Transverse colon (tissue), 4 donors: ENCODE data around the gene ABCA4. TPM values are rescaled to one million over a fixed set of nuclear protein-coding genes. Genes with fewer than 3 reads are reported as not detected.

Experiments used
- DNase-seq: peaks from one replicate; pipeline ENCODE4 v3.0.0-alpha.2; 2019
- H3K27ac ChIP-seq, 4 donors: fragments of 200-600 bp; sonication (generic); 2 replicates each; pipeline ENCODE4 v1.5.1; 2016 to 2018; ENCODE audit warnings: inconsistent platforms in 4 of 4
- H3K27me3 ChIP-seq: fragments of 200-600 bp; sonication (generic); 2 replicates; pipeline ENCODE4 v1.5.1; 2017; ENCODE audit warnings: inconsistent platforms
- H3K36me3 ChIP-seq, 4 donors: fragments of 200-600 bp; sonication (generic); 2 replicates each; pipeline ENCODE4 v1.5.1; 2017 to 2019; ENCODE audit warnings: inconsistent platforms in 4 of 4
- H3K4me1 ChIP-seq, 4 donors: fragments of 200-600 bp; sonication (generic); 2 replicates each; pipeline ENCODE4 v1.5.1; 2017 to 2020; ENCODE audit warnings: inconsistent platforms in 4 of 4
- H3K4me3 ChIP-seq, 4 donors: fragments of 200-600 bp; sonication (generic); 1 replicate in 1 of 4; 2 replicates in 3 of 4; pipeline versions ENCODE4 v1.5.1 to v1.6.1; 2017 to 2019; ENCODE audit warnings: inconsistent platforms in 4 of 4
- H3K9me3 ChIP-seq, 2 donors: fragments of 200-600 bp; sonication (generic); 2 replicates each; pipeline ENCODE4 v1.5.1; 2017 to 2019; ENCODE audit warnings: inconsistent platforms in 2 of 2
- CTCF ChIP-seq, 5 experiments: fragments of 200-600 bp in 3 of 5; fragments of 450-650 bp in 2 of 5; sonication (generic) in 3 of 5; IDR thresholded peaks; 1 replicate in 2 of 5; 2 replicates in 3 of 5; pipeline ENCODE4 v1.5.1; 2016 to 2017; ENCODE audit warnings: antibody characterized with exemption in 5 of 5, inconsistent platforms in 3 of 5, mild to moderate bottlenecking in 2 of 5, moderate library complexity in 1 of 5
- EP300 ChIP-seq: sonication (generic); formaldehyde crosslinking; IDR thresholded peaks from one replicate; pipeline ENCODE4 v1.6.1; 2017; ENCODE audit warnings: antibody characterized with exemption, low read depth
- POLR2A ChIP-seq: fragments of 450-650 bp; IDR thresholded peaks from one replicate; pipeline ENCODE4 v1.6.1; 2016; ENCODE audit warnings: antibody characterized with exemption, mild to moderate bottlenecking, moderate library complexity
- POLR2AphosphoS5 ChIP-seq, 3 donors: sonication (generic); formaldehyde crosslinking; IDR thresholded peaks; one replicate each; pipeline ENCODE4 v1.6.1; 2016; ENCODE audit warnings: antibody characterized with exemption in 3 of 3
- WGBS, 2 donors: methylation state at CpG; one replicate each; pipeline ENCODE4 v1.1.5; 2018; ENCODE audit warnings: low coverage in 1 of 2; 5-methylcytosine and 5-hydroxymethylcytosine counted together
- in situ Hi-C, 4 donors: fragments of 200-750 bp; cut with MboI; loops; one replicate each; pipeline versions ENCODE4 v1.15.0 to v1.15.1; 2017; ENCODE audit warnings: low sequenced_read_pairs in 3 of 4, low pct_ligation_motif_present in 1 of 4, low pct_unique_long_range_greater_than_20kb in 1 of 4
- intact Hi-C: fragments of 100-400 bp; cut with DNase I; formaldehyde crosslinking; loops from one replicate; pipeline ENCODE4 v1.15.1; 2023; ENCODE audit warnings: low total_unique reads
- total RNA-seq, 4 donors: library from RNA; depleted of rRNA; stranded (reverse); fragments of >200 nt; gene quantifications; one replicate each; pipeline ENCODE4 v1.1.0, GENCODE V29; 2016

The ABCA4 gene
- total RNA-seq, 4 donors from 2014 or later, result 0.16 to 0.55 TPM; not detected in 2

- Histone ChIP-seq H3K4me1 (peaks cover 0 to 11% (median 3%) of the 10 kb centered on the region in 4 donors), H3K27ac (peak overlapping the region in 1 of 4 donors; percentile 14), H3K36me3 (no peaks in the 10 kb centered on the region), H3K27me3 (no peaks in the 10 kb centered on the region), H3K9me3 (no peaks in the 10 kb centered on the region), H3K4me3 (no peak overlapping the region)
- no peak for DNase-seq
- TF ChIP-seq EP300 (no peak), POLR2AphosphoS5 (IDR thresholded peaks at IDR 0.05) (no peak), POLR2A (no peak), CTCF (IDR thresholded peaks at IDR 0.05) (no peak)
- in situ Hi-C loops (no loop called here), intact Hi-C loops (no loop called here)
- WGBS, 2 donors, result 64 to 80% methylated on average over 3 to 19 of the region's 19 CpGs
Measured at GRCh38 chr1:94012708-94013366, 108.1 kb downstream of the ABCA4 start.

- DNase-seq, result peak; percentile 27
- in situ Hi-C loops (no loop called here), intact Hi-C loops (no loop called here)
- WGBS, 2 donors, result 66% methylated on average over 6 of the region's 6 CpGs; no CpG with 5 or more reads in 1 of the 2 donors
- Histone ChIP-seq H3K27ac (peak overlapping the region in 1 of 4 donors; percentile 14), H3K4me1 (peaks cover 0 to 11% (median 3%) of the 10 kb centered on the region in 4 donors), H3K27me3 (no peaks in the 10 kb centered on the region), H3K9me3 (no peaks in the 10 kb centered on the region), H3K4me3 (no peak overlapping the region), H3K36me3 (no peaks in the 10 kb centered on the region)
- TF ChIP-seq EP300 (no peak), POLR2AphosphoS5 (IDR thresholded peaks at IDR 0.05) (no peak), CTCF (IDR thresholded peaks at IDR 0.05) (no peak), POLR2A (no peak)
Measured at GRCh38 chr1:94011709-94012595, 109.0 kb downstream of the ABCA4 start.

- intact Hi-C loops, result no loop called here
- TF ChIP-seq POLR2A, result no peak
- no peak for TF ChIP-seq CTCF (IDR thresholded peaks at IDR 0.05)
- TF ChIP-seq POLR2AphosphoS5 (IDR thresholded peaks at IDR 0.05), result no peak
- no peak for TF ChIP-seq EP300
- in situ Hi-C loops, result no loop called here
- no peaks in the 10 kb centered on the region for H3K9me3 ChIP-seq
- no peaks in the 10 kb centered on the region for H3K36me3 ChIP-seq
- H3K4me1 ChIP-seq, result peaks cover 0 to 11% (median 3%) of the 10 kb centered on the region in 4 donors
- WGBS, 2 donors, result 87% methylated on average over 8 of the region's 8 CpGs; no CpG with 5 or more reads in 1 of the 2 donors
- no peak overlapping the region for H3K4me3 ChIP-seq
- H3K27ac ChIP-seq, result no peak overlapping the region
- H3K27me3 ChIP-seq, result no peaks in the 10 kb centered on the region
- no peak for DNase-seq
Measured at GRCh38 chr1:94011129-94011528, 109.8 kb downstream of the ABCA4 start.

- peaks cover 0 to 11% (median 3%) of the 10 kb centered on the region in 4 donors for H3K4me1 ChIP-seq
- TF ChIP-seq CTCF (IDR thresholded peaks at IDR 0.05) (no peak), EP300 (no peak), POLR2A (no peak), POLR2AphosphoS5 (IDR thresholded peaks at IDR 0.05) (no peak)
- no peaks in the 10 kb centered on the region for H3K27me3 ChIP-seq
- H3K4me3 ChIP-seq, result no peak overlapping the region
- intact Hi-C loops, result no loop called here
- H3K9me3 ChIP-seq, result no peaks in the 10 kb centered on the region
- in situ Hi-C loops, result no loop called here
- no peaks in the 10 kb centered on the region for H3K36me3 ChIP-seq
- WGBS, 2 donors, result 88 to 100% methylated on average over 3 of the region's 3 CpGs
- H3K27ac ChIP-seq, result no peak overlapping the region
- no peak for DNase-seq
Measured at GRCh38 chr1:94009304-94009703, 111.6 kb downstream of the ABCA4 start.
